A549 treated with Hydrocortisone at 1 μM for 4 hours (cell line): ENCODE measurements around the gene TPO. TPM values are rescaled to one million over a fixed set of nuclear protein-coding genes. Genes with fewer than 3 reads are reported as not detected.

Source experiments
- total RNA-seq: library from RNA; stranded (reverse); fragments of 200-300 nt; extraction: Qiagen RNA extraction; gene quantifications from 5 replicates; pipeline ENCODE4 v1.2.3, GENCODE V29; 2022

Gene TPO
- 0.07 to 0.17 TPM (median 0.10 TPM) in 5 replicates for total RNA-seq

GRCh38 chr2:1413156-1413710, at the start of gene TPO:
Gene TPO, plus strand, starts transcription at chr2:1413463. Its CDS starts 946 bp downstream, at chr2:1414409.

